D721Med (cell line): ENCODE results near the gene IGDCC3.

Source experiments
- DNase-seq: peaks from one replicate; pipeline ENCODE4 v3.0.0; 2011; ENCODE audit warnings: low spot score; ENCODE audit not compliant: insufficient read length
- FAIRE-seq: peaks from 2 replicates; lab custom pipeline; 2011; peaks lifted over from hg19 to GRCh38; lab: Jason Lieb, UNC
- TF ChIP-seq, protein P1 (sequence below): IDR thresholded peaks from 2 replicates; pipeline ENCODE4 v1.5.1; 2012; ENCODE audit warnings: mild to moderate bottlenecking, control low read depth; ENCODE audit not compliant: insufficient read depth; ENCODE audit errors: missing control alignments

Gene IGDCC3

DNA sequence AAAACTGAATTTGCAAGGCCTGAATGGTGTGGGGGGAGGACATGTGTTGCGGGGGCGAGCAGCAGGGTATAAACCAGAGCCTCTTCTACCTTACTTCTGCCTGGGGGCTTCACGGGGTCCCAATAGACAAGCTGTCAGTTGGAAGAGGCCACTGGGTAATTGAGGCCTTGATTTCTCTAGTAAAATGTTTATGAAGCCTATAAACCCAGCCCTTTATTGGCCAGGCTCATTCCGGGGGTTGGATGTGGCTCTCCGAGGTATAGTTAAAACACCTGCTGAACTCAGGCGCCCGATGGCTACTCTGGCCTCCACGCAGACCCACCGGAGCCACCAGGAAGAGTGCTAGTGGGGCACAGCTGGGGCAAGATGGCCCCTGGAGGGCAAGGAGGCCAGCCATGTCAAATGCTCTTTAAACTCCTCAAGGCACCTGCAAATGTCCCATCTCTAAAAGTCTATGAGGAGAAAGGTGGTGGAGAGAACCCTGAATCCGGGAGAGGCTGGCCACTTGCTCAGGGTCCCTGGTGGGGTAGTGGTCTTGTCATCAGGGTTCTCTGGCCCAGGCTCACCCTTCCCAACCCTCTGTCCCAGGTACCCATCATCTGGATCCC lies 34.3 kb downstream of the IGDCC3 start:
- TF ChIP-seq, protein P1, sequence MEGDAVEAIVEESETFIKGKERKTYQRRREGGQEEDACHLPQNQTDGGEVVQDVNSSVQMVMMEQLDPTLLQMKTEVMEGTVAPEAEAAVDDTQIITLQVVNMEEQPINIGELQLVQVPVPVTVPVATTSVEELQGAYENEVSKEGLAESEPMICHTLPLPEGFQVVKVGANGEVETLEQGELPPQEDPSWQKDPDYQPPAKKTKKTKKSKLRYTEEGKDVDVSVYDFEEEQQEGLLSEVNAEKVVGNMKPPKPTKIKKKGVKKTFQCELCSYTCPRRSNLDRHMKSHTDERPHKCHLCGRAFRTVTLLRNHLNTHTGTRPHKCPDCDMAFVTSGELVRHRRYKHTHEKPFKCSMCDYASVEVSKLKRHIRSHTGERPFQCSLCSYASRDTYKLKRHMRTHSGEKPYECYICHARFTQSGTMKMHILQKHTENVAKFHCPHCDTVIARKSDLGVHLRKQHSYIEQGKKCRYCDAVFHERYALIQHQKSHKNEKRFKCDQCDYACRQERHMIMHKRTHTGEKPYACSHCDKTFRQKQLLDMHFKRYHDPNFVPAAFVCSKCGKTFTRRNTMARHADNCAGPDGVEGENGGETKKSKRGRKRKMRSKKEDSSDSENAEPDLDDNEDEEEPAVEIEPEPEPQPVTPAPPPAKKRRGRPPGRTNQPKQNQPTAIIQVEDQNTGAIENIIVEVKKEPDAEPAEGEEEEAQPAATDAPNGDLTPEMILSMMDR = no peak
- DNase-seq (no peak), FAIRE-seq (no peak)

DNA sequence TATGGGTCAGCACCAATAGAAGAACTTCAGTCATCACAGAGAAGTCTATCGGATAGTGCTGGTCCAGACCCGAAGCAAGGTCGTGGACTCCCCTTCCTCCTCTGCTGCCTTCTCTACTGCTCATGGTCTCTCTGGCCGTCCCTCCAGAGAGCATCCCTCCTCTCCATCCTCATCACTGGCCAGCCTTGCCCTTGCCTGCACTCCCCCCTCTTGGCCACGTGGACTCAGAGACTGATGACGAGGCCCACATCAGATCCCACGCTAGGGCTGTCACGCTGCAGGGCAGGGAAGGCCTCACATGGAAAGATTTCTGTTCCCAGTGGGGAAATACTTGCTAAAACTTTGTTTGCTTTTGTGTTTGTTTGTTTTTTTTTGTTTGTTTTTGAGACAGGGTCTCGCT lies 35.3 kb downstream of the IGDCC3 start:
- TF ChIP-seq, protein P1 = no peak
- DNase-seq = no peak
- no peak for FAIRE-seq

DNA sequence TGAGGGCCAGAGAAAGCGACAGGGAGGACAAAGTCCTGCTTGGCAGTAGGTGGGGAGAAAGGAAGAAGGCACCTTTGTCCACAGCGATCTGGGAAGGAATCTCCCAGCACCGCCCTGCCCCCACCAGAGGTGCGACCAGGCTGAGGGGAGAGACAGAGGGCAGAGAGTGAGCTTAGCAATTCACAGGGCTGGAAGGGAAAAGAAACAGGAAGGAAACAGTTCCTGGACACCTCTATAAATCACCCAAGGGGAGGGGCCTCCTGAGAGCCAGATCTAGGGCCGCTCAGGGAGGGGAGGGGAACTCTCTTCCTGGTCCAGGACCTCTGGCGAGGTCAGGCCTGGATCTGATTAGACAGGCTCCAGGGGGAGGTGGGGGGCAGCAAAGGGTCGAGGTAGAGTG lies 37.9 kb downstream of the IGDCC3 start:
- no peak for FAIRE-seq
- no peak for DNase-seq
- TF ChIP-seq, protein P1 = no peak

DNA sequence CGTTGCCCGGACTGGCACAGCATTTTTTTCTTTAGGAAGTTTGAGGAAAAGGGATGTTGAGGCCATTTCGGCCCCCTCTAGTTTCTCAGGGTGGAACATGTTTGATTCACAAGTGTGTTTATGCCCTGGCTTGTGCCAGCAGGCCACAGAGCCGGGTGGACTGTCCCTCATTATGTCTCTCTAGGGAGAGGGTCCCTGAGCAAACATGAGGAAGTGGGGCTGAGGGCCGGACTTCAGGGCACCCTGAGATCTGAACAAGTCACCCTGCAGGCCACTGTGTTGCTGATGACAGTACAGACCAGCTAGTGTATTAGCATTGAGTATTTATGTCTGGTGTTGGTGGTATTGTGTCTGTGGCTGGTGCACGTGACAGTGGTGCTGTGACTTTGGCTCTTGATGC lies 38.4 kb downstream of the IGDCC3 start:
- TF ChIP-seq, protein P1 = no peak
- DNase-seq (no peak), FAIRE-seq (no peak)

DNA sequence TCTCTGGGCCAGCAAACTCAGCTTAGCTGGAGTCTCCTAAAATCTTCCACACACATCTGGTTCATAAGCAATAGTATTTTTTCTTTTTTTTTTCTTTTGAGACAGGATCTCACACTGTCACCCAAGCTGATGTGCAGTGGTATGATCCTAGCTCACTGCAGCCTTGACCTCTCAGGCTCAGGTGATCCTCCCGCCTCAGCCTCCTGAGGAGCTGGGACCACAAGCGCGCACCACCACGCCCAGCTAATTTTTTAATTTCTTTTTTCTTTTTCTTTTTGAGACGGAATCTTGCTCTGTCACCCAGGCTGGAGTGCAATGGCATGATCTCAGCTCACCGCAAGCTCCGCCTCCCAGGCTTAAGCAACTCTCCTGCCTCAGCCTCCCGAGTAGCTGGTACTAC lies 39.0 kb downstream of the IGDCC3 start:
- FAIRE-seq = no peak
- no peak for DNase-seq
- TF ChIP-seq, protein P1 = no peak

DNA sequence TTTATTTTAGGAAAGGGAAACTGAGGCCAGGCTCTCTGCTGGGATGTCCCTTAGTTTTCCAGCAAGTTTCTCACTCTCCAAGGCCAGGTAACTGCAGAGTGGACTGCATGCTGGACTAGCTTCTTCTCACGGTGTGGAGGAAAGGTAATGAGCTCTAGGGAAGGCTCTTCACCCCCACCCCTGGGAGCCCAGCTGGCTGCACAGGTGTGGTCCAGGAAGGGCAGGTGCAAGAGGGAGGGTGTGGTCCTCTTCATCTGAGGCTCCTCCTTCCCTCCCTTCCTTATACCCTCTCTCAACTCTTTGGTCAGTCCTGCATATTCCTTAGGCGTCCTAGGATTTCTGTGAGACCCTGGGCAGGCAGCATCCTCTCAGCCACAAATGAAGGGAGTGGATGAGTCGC lies 39.4 kb downstream of the IGDCC3 start:
- no peak for DNase-seq
- FAIRE-seq = no peak
- TF ChIP-seq, protein P1 = no peak

DNA sequence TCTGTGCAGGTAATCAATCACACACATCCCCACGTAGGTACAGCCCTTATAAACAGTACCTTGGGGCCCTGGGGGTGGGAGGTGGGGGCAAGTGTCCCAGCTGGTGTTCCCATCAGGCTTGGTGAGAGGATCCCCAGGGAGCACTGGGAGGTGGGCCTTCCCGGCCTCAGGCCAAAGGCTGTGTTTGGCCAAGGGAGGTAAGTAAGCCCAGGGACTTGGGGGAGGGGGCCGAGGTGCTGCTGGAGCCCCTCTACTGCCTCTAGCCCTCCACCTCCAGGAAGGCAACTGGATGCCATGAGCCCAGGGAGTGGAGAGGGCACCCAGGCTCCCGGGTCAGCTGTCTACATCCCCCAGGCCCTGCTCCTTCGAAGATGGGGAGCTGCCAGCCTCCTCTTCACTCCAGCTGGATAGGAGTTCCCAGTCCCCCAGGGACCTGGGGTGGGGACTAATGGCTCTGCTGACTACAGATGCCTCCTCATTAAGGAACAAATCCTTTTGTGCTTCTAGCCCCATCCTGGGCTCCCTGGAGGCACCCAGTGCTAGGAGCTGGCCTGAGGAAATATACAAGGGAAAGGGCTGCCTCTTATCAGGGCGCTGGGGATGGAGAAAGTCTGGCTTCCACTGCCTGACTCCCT lies 40.2 kb downstream of the IGDCC3 start:
- TF ChIP-seq, protein P1 = no peak
- peak; percentile 70 for DNase-seq
- peak; percentile 6 for FAIRE-seq
